GM21528 (cell line): ENCODE results near the gene GNAZ.

Source experiments
- ATAC-seq: cut with Tn5 transposase; IDR thresholded peaks from one replicate; pipeline ENCODE4 v1.9.1; 2021; ENCODE audit warnings: mild to moderate bottlenecking, moderate library complexity; ENCODE audit not compliant: unreplicated experiment, low FRiP score

The GNAZ gene

GRCh38 chr22:23166841-23167616 lies 96.7 kb downstream of the GNAZ start:
- no peak for ATAC-seq

- no peak for ATAC-seq
Measured at GRCh38 chr22:23168391-23169042, 98.2 kb downstream of the GNAZ start.

GRCh38 chr22:23169043-23169406 lies 98.7 kb downstream of the GNAZ start:
- ATAC-seq = no peak
